K562 (cell line): Measurements from ENCODE around the gene RGS9BP. TPM values are rescaled to one million over a fixed set of nuclear protein-coding genes. Genes with fewer than 3 reads are reported as not detected.
A peak's percentile ranks its signal among the peaks of the same experiment; 100 is the strongest.

Source experiments
- CEBPZ ChIP-seq: fragments of 150-350 bp; IDR thresholded peaks from 2 replicates; pipeline ENCODE4 v1.6.1; 2014; ENCODE audit warnings: low read depth, mild to moderate bottlenecking, low read length, borderline replicate concordance
- CREB1 ChIP-seq, 2 experiments: sonication (generic) in 1 of 2; formaldehyde crosslinking in 1 of 2; IDR thresholded peaks; 2 replicates each; pipeline versions ENCODE4 v1.6.1 to v1.8.0; 2012 to 2022; ENCODE audit warnings: inconsistent platforms in 1 of 2, mild to moderate bottlenecking in 1 of 2, missing genetic modification reagents in 1 of 2, moderate library complexity in 1 of 2
- ELK3 ChIP-seq: fragments of 450-650 bp; formaldehyde crosslinking; IDR thresholded peaks from 2 replicates; pipeline ENCODE4 v1.4.0; 2020; ENCODE audit warnings: mild to moderate bottlenecking
- EP300 ChIP-seq: IDR thresholded peaks from 2 replicates; pipeline ENCODE4 v1.6.1; 2012; ENCODE audit warnings: low read length, improper control_type of control experiment
- GATAD2B ChIP-seq: fragments of 450-650 bp; IDR thresholded peaks from 2 replicates; pipeline ENCODE4 v1.6.1; 2017; ENCODE audit warnings: mild to moderate bottlenecking, borderline replicate concordance
- HCFC1 ChIP-seq: IDR thresholded peaks from 2 replicates; pipeline ENCODE4 v1.6.1; 2012; ENCODE audit warnings: low read depth, low read length, improper control_type of control experiment
- HMGXB4 ChIP-seq: sonication (generic); formaldehyde crosslinking; IDR thresholded peaks from 2 replicates; pipeline ENCODE4 v1.8.1; 2023; ENCODE audit warnings: mild to moderate bottlenecking, missing genetic modification reagents
- NCOA1 ChIP-seq: fragments of 450-650 bp; IDR thresholded peaks from 2 replicates; pipeline ENCODE4 v1.6.1; 2016; ENCODE audit warnings: low read depth
- NCOA4 ChIP-seq: fragments of 450-650 bp; IDR thresholded peaks from 2 replicates; pipeline ENCODE4 v1.6.1; 2018; ENCODE audit warnings: mild to moderate bottlenecking; ENCODE audit not compliant: partially characterized antibody
- NFE2 ChIP-seq: IDR thresholded peaks from 2 replicates; pipeline ENCODE4 v1.6.1; 2014; ENCODE audit warnings: antibody characterized with exemption, low read depth
- PATZ1 ChIP-seq: fragments of 250-450 bp; sonication (Bioruptor Pico); IDR thresholded peaks from 2 replicates; pipeline ENCODE4 v1.5.0; 2020; ENCODE audit warnings: mild to moderate bottlenecking, borderline replicate concordance
- PYGO2 ChIP-seq: fragments of 450-650 bp; IDR thresholded peaks from 2 replicates; pipeline ENCODE4 v1.6.1; 2016; ENCODE audit warnings: mild to moderate bottlenecking, missing genetic modification characterization, moderate library complexity, missing compliant biosample characterization
- RBM25 ChIP-seq: fragments of 200-400 bp; formaldehyde crosslinking; IDR thresholded peaks from 2 replicates; pipeline ENCODE4 v1.6.1; 2018; ENCODE audit warnings: low read length, low read depth, moderate library complexity; ENCODE audit not compliant: severe bottlenecking
- SREBF1 ChIP-seq: fragments of 150-350 bp; IDR thresholded peaks from 2 replicates; pipeline ENCODE4 v1.6.1; 2014; ENCODE audit warnings: antibody characterized with exemption, low read depth, low read length, borderline replicate concordance
- SRSF3 ChIP-seq: fragments of 200-400 bp; formaldehyde crosslinking; IDR thresholded peaks from 2 replicates; pipeline ENCODE4 v1.6.1; 2016; ENCODE audit warnings: mild to moderate bottlenecking, low read length, moderate library complexity; ENCODE audit not compliant: insufficient read depth
- ZEB2 ChIP-seq: fragments of 450-650 bp; IDR thresholded peaks from 2 replicates; pipeline ENCODE4 v1.6.1; 2016
- ZNF3 ChIP-seq: fragments of 250-450 bp; sonication (Bioruptor Pico); IDR thresholded peaks from 2 replicates; pipeline ENCODE4 v1.5.0; 2021; ENCODE audit warnings: mild to moderate bottlenecking, moderate library complexity
- ZNF398 ChIP-seq: fragments of 250-450 bp; sonication (Bioruptor Pico); IDR thresholded peaks from 2 replicates; pipeline ENCODE4 v1.8.0; 2021; ENCODE audit warnings: moderate library complexity, mild to moderate bottlenecking, inconsistent platforms
- polyA plus RNA-seq, 8 experiments: library from polyadenylated mRNA; depleted of rRNA in 4 of 8; stranded (reverse) in 5 of 8; unstranded in 3 of 8; fragments of >200 nt; fragmentation: Nextera tagmentation in 2 of 8; fragmentation: Illumina TruSeq in 1 of 8; extraction: Ambion mirVana in 2 of 8; extraction: Trizol in 1 of 8; gene quantifications; 2 replicates each; pipeline versions ENCODE4 v1.2.1 to v1.2.3, GENCODE V29; 2011 to 2014; ENCODE audit warnings: inconsistent platforms in 1 of 8, missing spikeins in 1 of 8
- total RNA-seq, 7 experiments: library from RNA; depleted of rRNA in 6 of 7; stranded (reverse); fragments of >200 nt in 6 of 7; fragmentation: Illumina TruSeq in 2 of 7; extraction: Trizol in 2 of 7; gene quantifications; 2 replicates each; pipeline versions ENCODE4 v1.2.1 to v1.2.3, GENCODE V29; 2011 to 2021; ENCODE audit warnings: low replicate concordance in 1 of 7

The RGS9BP gene
- total and polyA plus RNA-seq, 9 of the 15 experiments (the other 6 are each of a cell fraction or from before 2014, with no cell fraction given), result 0.03 to 1.3 (median 0.49) TPM

- TF ChIP-seq SREBF1 (no peak), NCOA1 (no peak), ZEB2 (no peak), HCFC1 (no peak), PATZ1 (CRISPR knock-in tag) (peak; percentile 87; the same call in 1 of the 2 replicates), NCOA4 (no peak), CEBPZ (no peak), NFE2 (no peak), EP300 (no peak), RBM25 (no peak), ZNF398 (peak; percentile 90), GATAD2B (no peak), SRSF3 (no peak), PYGO2 (tag) (peak; percentile 93), ELK3 (CRISPR knock-in tag) (peak; percentile 88), HMGXB4 (no peak), CREB1 (IDR thresholded peaks at IDR 0.05) (no peak), CREB1 (CRISPR knock-in tag; IDR thresholded peaks at IDR 0.05) (no peak), ZNF3 (CRISPR knock-in tag) (no peak)
Observed at GRCh38 chr19:32686847-32687475, 11.3 kb downstream of the RGS9BP start (continued).
